NB4 (cell line): Measurements from ENCODE around the gene PAPSS2.

Experiments
- CTCF ChIP-seq: IDR thresholded peaks from one replicate; pipeline ENCODE4 v1.5.1; 2012; ENCODE audit warnings: low read depth, low read length
- MAX ChIP-seq: IDR thresholded peaks from 2 replicates; pipeline ENCODE4 v1.6.1; 2011; ENCODE audit warnings: low read depth, low read length
- MYC ChIP-seq: IDR thresholded peaks from 2 replicates; pipeline ENCODE4 v1.6.1; 2011; ENCODE audit warnings: low read depth, low read length
- POLR2A ChIP-seq: IDR thresholded peaks from 2 replicates; pipeline ENCODE4 v1.6.1; 2011; ENCODE audit warnings: mild to moderate bottlenecking; ENCODE audit not compliant: insufficient read length; ENCODE audit errors: extremely low read depth

- no peak for TF ChIP-seq CTCF
- no peak for TF ChIP-seq MAX
- no peak for TF ChIP-seq POLR2A
- no peak for TF ChIP-seq MYC
Measured at GRCh38 chr10:87760195-87760905, 100.7 kb downstream of the PAPSS2 start.
